Activated naive CD4-positive, alpha-beta T cell (primary cell): ENCODE data around the gene CFAP20DC.
"Not testable (repeated sequence)": the region's sequence is repeated elsewhere in the genome, so short reads cannot be mapped to it uniquely, and the experiment has no call there.

ENCODE experiments used
- DNase-seq, 4 experiments: peaks; one replicate each; lab custom pipeline; 2025; lab: John Stamatoyannopoulos, UW

CFAP20DC gene

DNA sequence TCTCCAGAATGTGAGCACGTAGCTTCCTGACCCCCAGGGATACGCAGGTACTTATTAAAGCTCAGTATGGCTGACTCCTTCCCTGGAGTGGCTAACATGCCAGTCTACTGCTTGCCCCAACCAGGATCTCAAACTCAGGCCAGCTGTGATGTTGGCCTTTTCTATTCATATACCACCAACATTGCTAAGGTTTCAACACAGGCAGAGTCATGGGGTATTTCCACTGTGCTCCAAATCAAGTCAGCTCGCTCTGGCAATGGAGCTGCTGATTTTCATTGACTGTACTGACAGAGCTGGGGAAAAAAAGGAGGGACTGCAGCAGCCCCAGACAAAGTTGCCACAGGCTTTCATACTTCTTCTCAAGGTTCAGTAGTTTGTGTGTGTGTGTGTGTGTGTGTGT lies 87.0 kb downstream of the CFAP20DC start:
- no peak for DNase-seq

DNA sequence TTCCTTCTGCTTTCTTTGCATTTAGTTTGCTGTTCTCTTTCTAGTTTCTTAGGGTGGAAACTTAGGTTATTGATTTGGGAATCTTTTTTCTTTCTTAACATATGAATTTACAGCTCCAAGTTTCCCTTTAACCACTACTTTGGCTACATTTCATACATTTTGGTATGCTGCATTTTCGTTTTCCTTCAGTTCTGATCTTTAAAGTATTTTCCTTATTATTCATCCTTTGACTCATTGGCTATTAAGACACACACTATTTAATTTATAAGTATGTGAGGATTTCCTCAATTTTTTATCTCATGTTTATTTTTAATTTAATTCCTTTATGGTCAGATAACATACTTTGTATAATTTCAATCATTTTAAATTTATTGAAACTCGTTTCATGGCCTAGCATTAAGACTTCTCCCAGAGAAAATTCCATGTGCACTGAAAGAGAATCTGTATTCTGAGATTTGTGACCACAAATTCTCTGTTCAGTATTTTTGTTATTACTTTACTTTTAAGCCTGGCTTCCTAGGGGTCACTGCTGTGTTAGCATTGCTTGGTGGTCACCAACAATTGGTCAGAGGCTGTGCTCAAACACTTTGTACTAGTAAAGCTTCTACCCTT lies 87.7 kb downstream of the CFAP20DC start:
- DNase-seq: no peak

DNA sequence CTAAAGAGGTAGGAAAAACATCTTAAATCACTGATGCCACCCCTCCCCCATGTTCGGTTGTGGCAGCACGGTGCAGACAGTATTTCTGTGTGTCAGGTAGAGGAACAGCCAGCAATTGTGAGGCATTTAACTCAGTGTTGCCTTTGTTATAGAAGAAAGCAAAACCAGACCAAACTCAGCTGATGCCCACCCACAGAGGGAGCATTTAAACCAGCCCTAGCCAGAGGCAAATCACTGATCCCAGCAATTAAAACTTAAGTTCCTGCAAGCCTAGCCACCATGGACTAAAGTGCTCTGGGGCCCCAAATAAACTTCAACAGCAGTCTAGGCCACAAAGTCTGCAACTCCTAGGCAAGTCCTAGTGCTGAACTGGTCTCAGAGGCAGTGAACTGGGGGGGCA lies 94.5 kb downstream of the CFAP20DC start:
- DNase-seq: no peak

DNA sequence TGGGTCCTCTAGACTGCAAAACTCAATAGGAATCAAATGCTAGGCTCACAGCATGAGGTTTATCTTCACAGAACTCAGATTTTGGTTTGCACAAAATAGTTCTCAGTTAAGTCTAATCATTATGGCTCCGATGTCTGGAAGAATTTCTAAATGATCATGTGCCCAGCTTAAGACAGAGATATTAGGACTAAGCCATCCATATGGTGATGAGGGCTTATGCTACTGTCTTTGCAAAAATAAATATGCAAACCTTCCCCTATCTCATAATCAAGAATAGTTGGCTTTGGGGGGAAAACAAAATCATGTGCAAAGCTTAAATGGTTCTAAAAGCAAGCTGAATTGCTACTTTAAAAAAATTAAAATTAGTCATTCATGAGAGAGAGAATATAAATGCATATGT lies 96.5 kb downstream of the CFAP20DC start:
- DNase-seq: no peak

DNA sequence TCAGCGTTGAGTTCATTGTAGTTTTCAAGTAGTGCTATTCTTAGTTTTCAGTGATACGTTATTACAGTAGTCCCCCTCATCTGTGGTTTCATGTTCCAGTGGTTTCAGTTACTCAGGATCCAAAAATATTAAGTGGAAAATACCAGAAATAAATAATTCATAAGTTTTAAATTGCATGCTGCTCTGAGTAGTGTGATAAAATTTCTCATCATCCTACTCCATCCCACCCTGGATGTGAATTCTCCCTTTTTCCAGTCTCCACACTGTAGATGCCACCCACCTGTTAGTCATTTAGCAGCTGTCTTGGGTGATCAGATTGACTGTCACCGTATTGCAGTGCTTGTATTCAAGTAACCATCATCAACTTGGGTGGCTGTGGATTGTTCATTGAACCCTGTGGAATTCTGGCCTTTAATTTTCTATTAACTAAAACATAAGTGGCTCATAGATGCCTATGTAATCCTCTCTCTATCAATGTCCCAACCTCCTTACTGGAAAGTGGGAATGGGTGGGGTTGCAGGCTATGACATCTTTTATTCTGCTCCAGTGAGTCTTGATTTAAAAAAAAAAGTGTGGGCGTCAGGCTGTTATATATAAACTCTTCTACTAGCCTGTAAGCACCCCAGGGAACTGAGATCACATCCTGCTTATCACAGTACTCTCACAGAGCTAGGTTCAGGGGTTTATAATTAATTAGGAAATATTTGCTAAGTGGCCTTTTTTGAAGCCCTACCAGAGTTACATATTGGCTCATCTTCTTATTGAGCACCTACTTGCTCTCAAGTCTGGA lies 97.5 kb downstream of the CFAP20DC start:
- DNase-seq: no peak

DNA sequence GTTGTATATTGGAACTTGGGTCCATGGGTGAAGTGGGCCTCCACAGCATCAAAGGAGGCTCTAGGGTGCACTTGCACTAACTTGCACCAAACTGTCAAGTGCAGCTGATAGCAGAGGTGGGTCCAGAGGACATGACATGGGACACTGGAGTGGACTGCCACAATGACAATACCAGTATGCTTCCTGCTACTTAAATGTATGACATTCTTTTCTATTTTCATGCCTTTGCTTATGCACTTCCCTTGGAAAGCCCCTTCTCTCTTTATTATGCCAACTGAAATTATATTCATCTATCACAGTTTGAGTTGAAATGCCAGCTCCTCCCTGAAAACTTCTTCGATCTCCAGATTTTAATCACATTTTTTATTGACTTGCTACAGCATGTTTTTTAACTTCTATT lies 101.8 kb downstream of the CFAP20DC start:
- no peak for DNase-seq

DNA sequence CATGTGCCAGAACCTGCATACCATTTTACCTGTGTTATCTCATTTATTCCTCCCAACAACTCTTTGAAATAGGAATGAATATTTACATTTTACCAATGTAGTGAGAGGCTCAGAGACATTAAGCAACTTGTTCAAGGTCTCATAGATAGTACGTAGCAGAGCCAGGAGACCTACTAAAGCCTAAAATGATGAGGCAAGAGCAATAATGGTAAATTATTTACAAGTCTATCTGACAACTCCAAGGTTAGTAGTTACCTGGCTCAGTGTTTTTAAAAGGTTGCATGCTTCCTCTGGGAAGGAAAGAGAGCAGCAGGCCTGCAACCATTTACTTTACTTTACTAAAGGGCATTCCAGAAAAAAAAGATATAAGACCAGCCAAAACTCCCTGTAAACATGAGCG lies 103.0 kb downstream of the CFAP20DC start:
- DNase-seq: no peak

DNA sequence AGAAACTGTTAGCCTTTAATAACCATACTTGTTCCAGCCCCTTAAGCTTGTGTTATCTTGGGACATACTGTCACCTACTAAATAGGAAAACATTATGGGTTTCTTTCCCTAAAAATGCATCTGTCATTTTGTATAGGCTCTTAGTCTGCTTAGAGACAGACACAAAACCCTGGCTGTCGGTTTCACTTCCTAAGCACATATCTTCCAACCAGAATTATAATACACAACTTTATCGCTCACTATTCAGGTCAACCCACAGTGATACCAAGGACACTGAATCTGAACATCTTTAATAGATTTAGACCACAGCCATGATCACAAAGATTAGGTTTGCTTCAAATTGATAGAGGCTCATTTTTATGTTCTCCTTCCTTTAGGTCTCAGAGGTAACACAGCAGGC lies 111.8 kb downstream of the CFAP20DC start:
- DNase-seq: no peak

DNA sequence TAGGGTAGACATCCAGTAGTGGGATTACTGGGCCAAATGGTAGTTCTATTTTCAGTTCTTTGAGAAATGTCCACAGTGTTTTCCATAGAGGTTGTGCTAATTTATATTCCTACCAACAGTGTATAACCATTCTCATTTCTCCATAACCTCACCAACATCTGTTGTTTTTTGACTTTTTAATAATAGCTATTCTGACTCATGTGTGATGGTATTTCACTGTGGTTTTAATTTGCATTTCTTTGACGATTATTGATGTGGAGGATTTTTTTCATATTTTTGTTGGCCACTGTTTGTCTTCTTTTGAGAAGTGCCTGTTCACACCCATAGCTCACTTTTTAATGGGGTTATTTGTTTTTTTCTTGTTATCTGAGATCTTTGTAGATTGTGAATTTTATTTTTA lies 125.2 kb downstream of the CFAP20DC start:
- DNase-seq: no peak

DNA sequence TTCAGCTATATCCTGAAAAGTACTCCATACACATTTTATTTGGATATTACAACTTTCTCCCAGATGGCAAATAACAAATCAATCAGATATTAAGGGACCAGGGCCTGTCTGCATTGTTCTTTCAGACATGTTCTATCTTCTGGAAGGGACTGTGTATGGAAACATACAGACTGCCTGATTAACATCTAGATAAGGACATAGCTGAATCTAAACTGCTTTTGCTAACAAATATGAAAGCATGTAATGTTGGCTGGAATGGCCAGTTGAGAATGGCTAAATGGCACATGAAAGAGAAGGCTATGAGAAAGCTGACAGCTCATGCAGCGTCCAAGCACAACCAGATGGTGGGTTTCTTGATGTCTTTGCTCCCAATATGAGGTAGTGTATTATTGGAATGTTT lies 149.4 kb downstream of the CFAP20DC start:
- no peak for DNase-seq

DNA sequence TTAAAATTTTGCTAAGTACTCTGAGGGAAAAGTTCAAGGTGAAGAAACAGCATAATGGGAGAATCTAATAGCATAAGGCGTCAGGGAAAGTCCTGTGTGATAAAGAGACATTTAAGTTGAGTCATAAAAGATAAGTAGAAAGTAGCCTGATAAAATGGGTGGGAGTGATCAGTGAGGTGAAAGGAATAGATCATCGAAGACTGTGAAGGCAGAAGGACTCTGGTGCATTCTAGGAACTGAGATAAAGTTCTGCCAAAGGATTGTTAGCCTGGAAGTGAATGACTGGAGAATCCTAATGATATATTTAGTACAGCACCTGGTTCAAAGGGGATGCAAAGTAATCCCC lies 149.9 kb downstream of the CFAP20DC start:
- no peak for DNase-seq

DNA sequence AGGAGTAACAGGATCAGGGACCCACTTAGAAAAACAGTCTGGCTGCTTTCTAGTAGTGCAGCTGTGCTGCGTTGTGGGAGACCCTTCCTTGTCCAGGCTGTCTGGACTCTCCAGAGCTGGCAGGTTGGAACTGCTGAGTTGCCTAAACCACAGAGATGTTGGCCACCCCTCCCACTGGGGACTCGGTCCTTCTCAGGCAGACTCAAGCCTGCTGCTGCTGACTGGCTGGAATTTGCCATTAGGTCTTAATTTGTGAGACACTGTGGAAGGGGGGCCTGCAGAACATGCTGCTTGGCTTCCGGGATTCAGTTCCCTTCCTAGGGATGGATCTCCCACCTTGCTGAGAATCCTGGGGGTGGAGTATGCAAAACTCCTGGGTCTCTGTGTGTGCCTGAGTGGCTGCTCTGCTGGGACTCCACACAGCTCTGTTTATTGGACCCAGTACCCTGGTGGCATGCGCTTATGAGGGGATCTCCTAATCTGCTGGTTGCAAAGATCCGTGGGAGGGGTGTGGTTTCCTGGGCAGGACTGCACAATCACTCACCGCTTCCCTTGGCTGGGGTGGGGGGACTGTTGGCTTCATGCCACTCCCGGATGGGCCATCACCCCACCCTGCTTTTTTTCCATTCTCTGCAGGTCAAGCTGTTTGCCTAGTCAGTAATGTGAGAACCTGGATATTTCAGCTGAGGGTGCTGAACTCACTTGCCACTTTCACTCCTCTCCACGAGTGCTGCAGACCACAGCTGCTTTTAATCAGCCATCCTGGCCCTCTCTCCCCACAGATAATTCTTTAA lies 150.5 kb downstream of the CFAP20DC start:
- no peak for DNase-seq

DNA sequence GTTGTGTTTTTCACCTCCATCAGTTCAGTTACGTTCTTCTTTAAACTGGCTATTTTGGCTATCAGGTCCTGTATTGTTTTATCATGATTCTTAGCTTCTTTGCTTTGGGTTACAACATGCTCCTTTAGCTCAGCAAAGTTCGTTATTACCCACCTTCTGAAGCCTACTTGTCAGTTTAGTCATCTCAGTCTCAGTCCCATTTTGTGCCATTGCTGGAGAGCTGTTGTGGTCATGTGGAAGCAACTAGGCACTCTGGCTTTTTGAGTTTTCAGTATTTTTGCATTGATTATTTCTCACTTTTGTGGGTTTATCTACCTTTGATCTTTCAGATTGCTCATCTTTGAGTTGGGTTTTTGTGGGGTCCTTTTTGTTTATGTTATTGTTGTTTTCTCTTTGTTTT lies 151.3 kb downstream of the CFAP20DC start:
- no peak for DNase-seq

DNA sequence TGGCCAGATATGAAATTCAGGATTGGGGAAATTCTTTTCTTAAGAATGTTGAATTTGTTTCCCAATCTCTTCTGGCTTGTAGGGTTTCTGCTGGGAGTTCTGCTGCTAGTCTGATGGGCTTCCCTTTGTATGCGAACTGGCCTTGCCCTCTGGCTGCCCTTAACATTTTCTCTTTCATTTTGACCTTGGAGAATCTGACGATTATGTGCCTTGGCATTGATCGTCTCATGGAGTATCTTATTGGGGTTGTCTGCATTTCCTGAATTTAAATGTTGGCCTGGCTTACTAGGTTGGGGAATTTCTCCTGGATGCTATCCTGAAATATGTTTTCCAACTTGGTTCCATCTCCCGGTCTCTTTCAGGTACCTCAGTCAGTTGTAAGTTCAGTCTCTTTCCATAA lies 152.2 kb downstream of the CFAP20DC start:
- DNase-seq: no peak

DNA sequence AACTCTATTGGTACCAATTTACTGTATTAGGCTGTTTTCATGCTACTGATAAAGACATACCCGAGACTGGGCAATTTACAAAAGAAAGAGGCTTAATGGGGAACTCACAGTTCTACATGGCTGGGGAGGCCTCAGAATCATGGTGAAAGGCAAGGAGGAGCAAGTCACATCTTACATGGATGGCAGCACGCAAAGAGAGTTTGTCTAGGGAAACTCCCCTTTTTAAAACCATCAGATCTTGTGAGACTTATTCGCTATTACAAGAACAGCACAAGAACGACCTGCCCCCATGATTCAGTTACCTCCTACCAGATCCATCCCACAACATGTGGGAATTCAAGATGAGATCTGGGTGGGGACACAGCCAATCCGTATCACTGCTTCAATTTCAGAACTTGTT lies 154.1 kb downstream of the CFAP20DC start:
- DNase-seq: not testable (repeated sequence)

DNA sequence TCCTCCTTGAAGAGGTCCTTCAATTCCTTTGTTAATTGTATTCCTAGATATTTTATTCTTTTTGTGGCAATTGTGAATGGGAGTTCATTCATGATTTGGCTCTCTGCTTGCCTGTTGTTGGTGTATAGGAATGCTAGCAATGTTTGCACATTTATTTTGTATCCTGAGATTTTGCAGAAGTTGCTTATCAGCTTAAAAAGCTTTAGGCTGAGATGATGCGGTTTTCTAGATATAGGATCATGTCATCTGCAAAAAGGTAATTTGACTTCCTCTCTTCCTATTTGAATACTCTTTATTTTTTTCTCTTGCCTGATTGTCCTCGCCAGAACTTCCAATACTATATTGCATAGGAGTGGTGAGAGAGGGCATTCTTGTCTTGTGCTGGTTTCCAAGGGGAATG lies 157.3 kb downstream of the CFAP20DC start:
- not testable (repeated sequence) for DNase-seq

DNA sequence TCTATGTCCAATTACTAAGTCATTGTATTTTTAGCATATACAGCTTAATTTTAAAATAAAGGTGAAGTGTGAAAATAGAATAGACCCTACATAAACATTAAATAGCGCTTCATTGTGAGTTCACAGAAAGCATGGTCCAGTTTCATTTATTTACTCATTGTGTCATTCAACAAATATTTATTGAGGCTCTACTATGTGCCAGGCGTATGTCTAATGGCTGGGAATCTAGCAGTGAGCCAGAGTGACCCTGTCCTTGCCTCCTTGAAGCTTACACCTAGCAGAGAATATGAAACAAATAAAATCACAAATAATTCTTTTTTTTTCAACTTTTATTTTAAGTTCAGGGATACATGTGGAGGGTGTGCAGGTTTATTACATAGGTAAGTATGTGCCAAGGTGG lies 161.7 kb downstream of the CFAP20DC start:
- DNase-seq: no peak

DNA sequence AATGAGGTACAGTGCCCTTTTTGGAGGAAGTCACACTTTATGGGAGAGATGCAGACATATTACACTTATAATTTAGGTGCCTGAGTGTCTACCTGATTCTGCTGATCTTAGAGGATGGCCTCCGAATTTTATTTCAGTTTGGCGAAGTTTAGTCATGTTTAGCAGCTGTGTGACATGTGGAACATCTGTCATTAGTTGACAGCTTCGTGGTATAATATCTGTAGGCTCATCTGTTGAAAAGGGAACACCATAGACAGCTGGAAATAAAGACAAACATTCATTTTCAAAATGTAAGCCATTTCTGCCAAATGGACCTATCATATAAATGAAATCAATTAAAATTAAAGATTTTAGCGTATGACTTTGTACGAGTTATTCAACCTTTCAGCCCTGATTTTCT lies 165.4 kb downstream of the CFAP20DC start:
- DNase-seq: no peak

DNA sequence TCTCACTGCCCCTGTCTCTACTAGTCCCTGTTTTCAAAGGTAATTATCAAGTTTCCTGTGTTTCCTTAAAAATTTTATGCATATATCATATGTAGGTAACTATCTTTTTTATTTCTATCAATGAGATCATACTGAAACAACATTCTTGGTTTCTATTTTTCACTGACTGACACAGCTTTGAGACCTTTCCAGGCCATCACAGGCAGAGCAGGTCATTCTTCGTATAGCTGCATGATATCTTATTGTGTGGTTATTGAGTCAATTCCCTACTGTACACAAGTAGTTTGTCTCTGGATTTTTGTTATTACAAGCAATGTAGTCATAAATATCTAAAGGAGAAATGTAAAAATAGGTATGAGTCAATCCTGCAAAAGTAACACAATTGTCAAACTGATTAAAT lies 169.6 kb downstream of the CFAP20DC start:
- DNase-seq: no peak

DNA sequence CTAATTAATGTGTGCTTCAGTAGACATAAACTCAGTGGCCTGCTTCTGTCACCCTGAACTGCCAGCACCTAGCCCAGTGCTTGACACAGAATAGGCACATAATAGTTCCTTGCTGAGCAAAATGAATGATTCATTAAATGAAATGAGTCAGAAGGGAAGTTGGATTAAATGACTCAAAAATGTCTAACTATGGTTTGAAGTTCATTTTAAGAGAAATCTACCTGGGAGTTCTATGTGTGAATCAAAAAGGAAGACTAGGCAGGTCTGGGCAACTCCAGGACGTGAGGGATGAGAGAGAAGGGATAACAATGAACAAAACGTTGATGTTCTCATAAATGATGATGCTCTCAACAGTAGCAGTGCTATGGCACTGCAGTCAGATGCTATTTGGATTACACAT lies 175.0 kb downstream of the CFAP20DC start:
- DNase-seq: no peak

DNA sequence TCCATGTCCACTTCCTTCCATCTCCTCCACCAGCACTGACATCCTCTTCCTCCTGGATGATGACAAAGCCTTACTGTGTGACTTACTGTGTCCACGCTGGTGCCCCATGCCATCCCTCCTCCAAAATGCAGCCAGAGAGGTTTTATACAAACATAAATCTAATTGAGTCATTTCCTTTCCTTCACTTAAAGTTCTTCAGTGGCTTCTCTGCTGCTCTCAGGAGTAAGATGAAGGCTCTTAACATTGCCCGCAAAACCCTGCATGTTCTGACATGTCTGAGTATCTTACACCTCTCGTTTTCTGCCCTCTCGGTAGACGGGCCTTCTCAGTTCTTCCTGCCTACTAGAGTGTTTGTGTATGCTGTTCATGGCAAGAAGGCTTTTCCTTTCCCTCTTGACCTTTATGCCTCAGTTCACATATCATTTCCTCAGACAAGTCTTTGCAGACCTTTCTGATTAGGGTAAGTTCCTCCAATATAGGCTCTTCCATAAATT lies 175.5 kb downstream of the CFAP20DC start:
- no peak for DNase-seq

DNA sequence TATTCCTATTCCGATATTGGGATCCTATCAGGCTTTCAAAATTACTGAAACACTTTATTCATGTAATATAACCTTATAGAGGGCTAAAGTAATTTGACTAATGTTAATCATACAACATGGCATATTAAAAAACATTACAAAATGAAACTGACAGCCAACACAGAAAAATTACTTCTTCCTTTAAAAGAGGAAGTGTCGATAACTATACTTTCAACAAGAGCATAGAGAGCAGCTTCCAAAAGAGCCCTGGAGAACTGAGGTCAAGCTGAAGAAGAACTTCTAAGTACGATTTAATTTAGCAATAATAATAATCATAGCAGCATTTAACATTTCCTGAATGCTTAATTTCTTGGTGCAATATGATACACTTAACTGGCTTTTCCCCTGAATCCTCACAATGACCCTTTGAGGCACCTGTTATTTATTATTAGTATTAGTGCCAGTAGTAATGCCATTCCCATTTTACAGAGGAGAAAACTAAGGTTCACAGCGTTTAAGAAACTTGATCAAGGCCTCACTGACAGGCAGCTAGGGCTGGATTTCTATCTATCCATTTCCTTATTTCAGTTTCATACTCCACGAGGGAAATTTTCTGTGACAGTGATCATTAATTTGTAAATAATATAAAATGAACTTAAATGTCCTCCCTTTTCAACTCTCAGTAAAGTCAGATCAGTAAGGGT lies 181.6 kb downstream of the CFAP20DC start:
- DNase-seq: no peak
